HG03139 (cell line): ENCODE results near the gene PRUNE2.
"Not testable (repeated sequence)": the region's sequence is repeated elsewhere in the genome, so short reads cannot be mapped to it uniquely, and the experiment has no call there.

Experiments
- ATAC-seq: cut with Tn5 transposase; IDR thresholded peaks from one replicate; pipeline ENCODE4 v1.9.1; 2021; ENCODE audit not compliant: unreplicated experiment

Gene PRUNE2

DNA sequence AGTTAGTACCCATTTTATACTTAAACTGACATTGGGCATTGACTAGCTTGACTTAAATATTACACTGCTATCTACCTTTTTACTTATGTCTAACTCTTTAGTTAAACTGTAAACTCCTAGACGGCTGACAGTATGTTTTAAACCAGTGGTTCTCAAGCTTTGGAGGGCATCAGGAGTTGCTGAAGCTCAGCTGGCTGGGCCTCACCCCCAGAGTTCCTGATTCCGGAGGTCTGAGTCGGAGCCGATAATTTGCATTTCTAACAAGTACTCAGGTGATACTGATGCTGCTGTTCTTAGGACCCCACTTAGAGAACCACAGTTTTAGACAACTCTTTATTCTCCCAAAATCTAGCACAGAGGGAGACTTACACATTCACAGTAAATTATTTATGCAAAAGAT, 205.0 kb downstream of the PRUNE2 start:
- ATAC-seq: no peak

DNA sequence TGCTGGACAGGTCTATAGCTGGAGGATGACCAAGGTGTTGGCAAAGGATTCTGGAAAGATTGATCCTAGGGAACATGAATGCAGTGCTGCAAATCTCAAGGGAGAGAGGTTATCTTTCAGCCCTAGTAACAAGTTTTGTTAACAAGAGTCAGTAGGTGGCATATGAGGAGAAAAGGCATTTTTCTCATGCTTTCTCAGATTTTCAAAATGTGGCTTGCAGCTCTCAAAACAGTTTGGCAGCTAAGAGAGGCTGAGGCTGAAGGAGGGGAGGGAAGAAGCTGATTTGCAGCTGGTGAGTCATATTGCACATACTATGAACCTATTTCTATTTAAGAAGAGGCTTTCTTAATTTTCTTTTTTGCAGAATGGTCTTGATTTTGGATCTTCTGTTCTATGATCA, 205.9 kb downstream of the PRUNE2 start:
- no peak for ATAC-seq

DNA sequence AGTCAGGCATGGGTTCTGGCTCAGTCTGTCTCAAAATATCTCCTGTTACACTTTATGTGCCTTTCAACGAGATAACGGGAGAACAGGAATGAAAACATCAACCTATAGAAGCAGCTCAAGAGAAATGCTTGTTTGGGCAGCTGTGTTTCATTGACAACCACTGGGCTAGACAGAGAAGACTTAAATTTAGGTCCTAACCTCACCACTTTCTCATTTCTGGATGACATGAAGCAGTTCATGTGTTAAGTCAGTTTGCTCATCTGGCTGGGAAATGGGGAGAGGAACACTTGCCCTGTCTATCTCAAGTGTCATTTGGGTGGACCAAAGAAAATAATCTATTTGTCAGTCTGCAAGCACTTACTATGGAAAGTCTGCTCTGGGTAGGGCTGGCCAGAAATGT, 208.4 kb downstream of the PRUNE2 start:
- ATAC-seq: no peak

DNA sequence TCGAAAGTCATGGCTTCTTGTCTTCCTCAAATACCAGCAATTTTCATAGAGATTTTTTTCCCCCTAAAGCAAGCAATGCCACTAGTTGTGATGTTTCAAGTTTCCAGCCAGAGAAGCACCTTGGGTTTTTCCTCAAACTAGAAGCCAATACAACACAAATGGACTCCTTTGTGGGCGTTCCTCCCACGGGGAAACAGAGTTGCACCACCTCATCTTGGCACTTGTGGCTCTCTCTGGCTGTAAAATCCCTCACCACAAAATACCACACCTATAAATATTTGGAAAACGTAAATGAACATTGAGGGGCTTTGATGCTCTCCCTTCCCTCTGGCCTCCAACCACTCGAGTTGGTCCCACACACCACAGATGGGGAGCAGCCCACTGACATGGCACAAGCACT, 208.8 kb downstream of the PRUNE2 start:
- ATAC-seq: no peak

DNA sequence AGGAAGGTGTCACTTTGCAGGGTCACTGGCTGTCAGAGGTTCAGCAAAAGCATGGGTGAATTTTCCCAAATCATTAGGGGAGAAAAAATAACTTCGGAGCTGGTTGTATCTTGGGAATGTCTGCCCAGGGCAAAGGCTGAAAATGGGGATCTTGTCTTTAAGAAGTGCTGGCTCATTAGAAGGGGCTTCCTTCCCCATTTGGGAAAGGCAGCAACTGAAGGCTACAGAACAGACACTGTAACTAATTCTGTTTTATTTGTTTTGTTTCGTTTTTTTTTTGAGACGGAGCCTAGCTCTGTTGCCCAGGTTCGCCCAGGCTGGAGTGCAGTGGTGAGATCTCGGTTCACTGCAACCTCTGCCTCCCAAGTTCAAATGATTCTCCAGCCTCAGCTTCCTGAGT, 212.0 kb downstream of the PRUNE2 start:
- no peak for ATAC-seq

DNA sequence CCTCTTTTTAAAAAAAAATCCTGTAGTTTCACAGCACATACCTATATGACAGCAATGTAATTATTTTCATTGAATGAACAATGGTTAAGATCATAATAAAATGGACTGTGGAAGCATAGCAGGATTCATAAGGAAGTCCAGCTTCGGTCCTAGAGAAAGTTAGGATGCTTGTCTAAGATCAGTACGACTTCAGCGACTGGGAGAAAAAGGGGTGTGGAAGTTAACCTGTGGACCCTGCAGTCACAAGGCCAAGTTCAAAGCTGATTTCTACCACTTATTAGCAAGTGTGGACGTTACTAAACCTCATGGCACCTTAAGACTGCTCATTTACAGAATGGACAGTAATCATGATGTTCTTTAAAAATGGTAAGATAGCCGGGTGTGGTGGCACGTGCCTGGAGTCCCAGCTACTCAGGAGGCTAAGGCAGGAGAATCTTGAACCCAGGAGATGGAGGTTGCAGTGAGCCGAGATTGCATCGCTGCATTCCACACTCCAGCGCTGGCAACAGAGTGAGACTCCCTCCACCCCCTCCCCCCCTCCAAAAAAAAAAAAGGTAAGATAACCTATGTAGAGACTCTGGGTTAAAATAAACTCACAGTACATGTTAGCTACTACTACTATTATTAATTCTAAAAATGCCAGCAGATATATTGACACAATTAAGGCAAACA, 213.3 kb downstream of the PRUNE2 start:
- no peak for ATAC-seq

DNA sequence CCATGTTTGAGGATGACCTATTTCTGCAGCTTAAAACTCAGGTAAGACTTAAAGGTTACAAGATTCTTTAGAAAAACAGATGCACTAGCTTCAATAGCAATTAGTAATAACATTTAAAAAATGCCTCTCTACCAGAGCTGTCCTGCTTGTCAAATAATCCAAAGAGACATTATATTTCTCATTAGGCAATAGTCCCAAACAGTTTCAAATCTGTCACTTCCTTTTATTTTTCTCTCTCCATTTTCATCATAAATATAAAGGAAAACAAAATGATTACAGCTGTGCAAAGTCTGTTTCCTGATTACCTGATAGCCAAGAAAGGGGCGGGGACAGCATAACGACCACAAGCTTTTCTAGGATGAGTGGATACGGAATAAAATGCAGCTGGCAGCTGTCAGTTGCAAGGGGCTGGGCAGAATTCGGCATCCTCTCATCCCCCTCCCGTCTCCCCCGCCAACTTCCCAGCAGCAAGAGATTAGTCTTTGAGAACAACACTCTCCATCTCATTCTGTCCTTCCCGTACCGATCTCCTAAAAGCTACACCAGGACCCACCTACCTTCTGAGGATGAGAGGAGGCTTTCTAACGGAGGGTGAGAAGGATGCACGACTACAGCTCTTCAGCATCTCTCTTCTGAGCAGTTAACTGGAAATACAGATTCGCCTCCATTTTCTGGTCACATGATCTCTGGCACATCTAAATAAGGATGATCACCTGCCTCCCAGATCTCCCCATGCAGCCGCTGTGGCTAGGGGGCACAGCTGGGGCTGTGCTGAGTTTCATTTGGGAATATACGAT, 214.2 kb downstream of the PRUNE2 start:
- no peak for ATAC-seq

DNA sequence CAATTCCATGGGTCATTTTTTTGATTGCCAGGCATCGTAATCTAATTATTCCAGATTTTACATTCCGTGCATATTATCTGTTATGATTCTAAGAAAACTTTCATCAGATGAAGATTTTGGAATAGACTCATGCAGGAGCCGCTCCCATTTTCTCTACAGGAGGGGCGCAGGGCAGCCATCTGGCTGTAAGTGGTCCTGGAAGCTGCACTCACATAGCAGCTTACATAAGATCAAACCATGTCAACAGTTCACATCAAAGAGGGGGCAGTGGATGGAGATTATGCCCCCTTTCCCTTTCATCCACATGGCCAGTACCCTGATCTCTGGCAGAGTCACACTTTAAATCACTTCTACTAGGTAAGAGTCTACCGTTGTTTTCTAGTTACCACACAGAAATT, 214.9 kb downstream of the PRUNE2 start:
- no peak for ATAC-seq

DNA sequence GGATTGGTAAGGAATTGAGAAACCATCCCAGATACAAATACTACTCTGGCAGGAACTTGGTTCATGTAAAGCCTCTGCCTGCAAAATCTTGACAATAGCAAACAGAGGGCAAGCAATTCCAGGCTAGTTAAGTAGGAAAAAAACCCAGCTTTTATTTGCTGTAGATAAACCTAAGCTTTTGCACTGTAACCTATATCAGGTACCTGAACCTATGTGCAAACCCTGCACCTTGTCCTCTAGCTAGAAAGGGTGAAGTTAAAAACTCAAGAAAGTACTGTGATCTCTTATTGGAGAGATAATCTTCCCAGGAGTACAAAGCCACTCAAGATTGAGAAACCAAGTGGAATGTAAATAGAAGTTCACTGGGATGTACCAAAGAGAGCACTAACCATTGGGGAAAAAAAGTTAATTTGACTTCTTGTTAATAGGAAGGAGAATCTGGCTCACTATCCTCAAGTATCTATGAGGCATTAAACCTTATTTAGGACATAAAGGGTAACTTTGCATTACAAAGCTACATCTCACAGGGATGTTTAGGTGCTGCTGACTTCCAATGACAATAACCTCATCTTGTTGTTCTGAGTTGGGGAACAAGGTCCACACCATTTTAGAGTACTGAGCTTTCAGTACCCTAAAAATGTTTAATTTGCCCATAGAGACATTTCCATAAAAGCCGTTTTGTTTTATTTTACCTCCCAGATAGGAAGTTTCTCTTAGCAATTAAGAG, 215.5 kb downstream of the PRUNE2 start:
- ATAC-seq: no peak

DNA sequence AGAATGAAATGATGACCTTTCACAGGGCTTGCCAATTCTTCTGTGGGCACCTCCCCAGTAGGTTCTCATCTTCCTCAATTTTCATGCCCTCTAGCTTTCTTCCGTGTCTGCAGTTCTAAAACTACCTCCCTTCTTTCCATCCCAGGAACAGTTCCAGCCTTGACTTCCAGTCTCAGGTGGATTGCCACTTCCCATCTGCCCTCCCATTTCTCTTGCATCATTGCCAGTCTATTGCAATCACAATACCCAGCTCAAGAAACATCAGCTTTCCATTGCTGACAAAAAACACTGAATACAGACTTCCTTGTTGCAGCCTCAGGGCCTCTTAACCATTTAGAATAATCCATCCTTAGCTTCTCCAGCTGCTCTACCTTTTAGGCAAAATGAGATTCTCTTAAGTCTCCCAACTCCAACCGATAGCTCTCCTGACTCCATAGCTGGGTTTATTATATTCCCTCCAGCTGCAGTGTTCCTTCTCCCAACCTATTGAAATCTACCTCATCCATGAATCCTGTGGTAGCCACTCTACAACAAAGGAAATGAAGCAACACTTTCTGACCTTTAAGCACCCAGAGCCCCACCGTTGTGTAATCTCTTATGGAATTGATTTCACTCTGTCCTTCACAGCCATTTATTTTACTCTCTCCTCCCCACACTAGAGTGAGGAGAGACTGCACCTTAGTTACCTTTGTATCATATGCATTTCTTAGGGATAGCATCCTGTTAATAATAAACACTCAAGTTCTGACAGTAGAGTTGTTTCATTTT, 217.3 kb downstream of the PRUNE2 start:
- no peak for ATAC-seq

DNA sequence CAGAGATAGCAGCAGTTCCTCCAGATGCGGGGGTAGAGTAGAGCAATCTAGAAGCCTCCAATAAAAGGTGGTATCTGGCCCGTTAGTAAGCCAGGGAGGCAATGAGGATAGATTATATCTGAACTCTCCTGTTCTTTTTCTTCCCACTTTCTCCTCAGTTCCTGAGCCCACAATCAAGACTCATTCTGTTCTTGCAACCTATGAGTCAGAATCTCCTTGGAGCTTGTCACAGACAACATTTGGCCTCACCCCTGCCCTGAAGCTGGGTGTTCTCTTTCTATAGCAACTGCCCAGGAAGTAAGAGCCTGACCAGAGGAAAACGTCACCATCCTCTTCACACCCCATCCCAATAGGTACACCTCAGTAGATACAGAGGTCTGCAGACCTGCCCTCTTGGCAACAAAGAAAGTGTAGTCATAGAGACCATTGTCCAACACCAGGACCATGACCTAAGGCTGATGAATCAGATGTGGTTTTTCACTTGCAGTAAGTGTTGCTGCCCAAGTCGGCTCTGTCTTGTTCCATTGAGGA, 218.0 kb downstream of the PRUNE2 start:
- no peak for ATAC-seq

DNA sequence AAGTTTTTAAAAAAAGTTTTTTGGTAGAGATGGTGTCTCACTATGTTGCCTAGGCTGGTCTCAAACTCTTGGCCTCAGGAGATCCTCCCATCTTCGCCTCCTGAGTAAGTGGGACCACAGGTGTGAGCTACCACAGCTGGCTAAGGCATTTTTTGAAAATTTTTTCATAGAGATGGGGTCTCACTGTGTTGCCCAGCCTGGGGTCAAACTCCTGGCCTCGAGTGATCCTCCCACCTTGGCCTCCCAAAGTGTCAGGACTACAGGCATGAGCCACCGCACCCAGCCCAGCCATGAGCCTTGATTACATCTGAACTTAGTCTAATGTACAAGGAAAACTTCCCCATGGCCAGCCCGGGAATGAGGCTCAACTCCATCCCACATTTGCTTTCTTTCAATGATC, 219.2 kb downstream of the PRUNE2 start:
- no peak for ATAC-seq

DNA sequence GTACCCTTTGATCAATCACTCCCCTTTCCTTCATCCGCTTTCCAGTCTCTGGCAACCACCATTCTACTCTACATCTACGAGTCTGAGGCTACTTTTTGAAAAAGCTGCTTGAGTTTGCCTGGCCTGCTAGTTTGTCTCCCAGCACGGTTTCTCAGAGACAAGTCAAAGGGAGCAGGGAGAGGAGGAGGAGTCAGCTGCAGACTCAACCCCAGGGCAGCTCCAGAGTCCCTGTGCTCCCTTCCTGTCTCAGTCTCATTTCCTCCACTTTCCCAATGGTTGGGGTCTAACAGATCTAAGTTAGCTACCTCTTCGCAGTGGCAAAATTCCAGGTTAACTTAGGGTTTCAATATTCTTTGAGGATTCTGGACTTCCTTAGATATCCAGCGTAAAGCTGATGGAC, 221.7 kb downstream of the PRUNE2 start:
- ATAC-seq: no peak

DNA sequence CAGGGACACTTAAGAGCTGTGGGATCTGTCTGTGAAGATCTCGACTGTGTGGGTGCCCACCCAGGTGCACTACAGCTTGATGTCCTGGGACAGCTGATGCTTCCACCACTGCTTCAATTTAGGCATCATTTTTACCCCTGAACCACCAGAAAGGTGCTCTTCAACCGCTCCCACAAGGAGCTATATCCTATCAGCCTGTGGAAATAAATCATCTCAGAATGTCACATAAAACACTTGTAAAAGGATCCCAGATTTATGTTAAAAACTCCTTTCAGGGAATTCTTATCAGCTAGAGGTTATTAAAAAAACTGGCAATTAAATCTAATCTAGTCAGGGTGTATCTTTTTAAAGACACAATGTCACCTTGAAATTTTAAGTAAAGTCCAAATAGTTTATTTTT, 224.4 kb downstream of the PRUNE2 start:
- ATAC-seq: no peak

DNA sequence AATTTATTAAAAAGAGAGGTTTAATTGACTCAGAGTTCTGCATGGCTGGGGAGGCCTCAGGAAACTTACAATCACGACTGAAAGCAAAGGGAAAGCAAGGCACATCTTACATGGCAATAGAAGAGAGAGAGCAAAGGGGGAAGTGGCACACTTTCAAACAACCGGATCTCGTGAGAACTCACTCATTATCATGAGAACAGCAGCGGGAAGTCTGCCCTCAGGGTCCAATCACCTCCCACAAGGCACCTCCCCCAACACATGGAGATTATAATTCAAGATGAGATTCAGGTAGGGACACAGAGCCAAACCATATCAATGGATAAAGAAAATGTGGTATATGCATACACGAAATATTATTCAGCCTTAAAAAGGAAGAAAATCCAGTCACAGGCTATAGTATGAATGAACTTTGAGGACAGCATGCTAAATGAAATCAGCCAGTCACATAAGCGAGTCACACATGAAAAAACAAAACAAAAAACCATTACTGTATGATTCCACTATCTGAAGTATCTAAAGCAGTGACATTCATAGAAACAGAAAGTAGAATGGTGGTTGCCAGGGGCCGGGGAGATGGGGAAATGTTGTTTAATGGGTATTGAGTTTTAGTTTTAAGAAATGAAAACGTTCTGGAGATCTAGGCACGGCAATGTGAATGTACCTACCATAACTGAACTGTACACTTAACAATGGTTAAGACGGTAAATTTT, 225.0 kb downstream of the PRUNE2 start:
- ATAC-seq: no peak

DNA sequence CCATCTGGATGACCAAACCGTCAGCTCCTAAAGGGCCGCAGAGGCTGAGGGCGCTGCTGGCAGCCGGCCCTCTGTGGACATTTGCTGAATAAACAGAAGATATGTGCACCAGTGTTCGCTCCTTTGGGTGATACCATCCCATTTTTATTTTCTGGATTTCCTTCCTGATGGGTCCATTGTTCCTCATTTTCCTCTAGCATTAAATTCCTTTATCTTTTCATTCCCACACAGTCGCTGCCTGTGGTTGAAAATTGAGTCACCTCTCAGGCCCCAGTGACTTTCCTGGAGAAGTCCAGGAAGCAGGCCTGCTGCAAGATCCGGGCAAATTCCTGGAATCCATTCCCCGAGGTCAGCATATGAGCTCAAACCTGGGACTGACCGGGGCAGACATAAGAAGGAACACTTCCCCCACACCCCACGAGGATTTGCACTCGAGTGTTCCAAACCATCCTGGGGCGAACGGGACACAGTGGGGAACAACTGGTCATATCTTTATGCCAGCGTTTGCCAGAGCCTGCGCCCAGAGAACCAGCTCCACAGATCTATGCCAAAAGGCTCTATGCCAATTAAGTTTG, 228.3 kb downstream of the PRUNE2 start:
- no peak for ATAC-seq

DNA sequence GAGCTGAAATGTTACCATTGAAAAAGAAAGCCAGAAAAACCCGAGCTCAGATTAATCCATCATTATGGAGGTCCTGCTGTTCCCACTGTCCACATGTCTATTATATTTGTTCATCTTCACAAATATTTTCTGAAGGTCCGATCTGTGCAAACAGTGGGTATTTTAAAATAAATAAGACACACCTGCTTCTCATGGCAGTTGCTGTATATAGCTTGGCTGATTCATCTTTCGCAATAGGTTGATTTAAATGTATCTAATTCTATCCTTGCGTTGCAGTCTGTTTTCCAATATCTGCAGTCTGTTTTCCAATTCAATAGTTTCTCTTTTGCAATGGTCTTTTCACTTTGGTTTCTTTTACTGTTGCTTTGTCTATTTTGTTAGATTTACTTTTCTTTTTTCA, 229.1 kb downstream of the PRUNE2 start:
- ATAC-seq: no peak

DNA sequence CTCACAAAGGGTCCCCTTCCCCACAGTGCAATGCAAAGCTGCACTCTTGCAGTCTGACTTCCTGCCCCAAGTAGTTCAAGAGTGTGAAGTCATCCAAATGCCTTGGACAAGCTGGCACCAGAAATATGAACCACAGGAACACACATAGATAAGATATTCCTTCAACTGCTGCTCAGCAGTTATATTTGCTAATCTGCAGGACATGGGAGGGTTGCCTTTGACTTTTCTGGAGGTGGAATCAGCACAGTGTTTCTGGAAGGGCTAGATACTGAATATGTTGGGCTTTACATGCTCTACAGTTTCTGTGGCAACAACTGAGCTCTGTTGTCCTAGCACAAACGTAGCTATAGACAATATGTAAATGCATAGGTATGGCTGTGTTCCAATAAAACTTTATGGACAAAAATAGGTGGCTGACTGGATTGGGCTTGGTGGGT, 238.4 kb downstream of the PRUNE2 start:
- ATAC-seq: no peak

DNA sequence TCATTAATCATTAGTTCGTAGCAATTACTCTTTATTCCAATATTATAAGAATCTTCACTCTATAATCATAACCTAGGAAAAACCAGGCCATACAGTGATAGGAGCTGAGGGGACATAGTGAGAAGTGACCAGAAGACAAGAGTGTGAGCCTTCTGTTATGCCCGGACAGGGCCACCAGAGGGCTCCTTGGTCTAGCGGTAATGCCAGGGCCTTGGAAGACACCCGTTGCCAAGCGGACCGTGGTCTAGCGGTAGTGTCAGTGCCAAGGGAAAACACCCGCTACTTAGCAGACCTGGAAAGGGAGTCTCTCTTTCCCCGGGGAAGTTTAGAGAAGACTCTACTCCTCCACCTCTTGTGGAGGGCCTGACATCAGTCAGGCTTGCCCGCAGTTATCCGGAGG, 239.9 kb downstream of the PRUNE2 start:
- ATAC-seq: not testable (repeated sequence)

DNA sequence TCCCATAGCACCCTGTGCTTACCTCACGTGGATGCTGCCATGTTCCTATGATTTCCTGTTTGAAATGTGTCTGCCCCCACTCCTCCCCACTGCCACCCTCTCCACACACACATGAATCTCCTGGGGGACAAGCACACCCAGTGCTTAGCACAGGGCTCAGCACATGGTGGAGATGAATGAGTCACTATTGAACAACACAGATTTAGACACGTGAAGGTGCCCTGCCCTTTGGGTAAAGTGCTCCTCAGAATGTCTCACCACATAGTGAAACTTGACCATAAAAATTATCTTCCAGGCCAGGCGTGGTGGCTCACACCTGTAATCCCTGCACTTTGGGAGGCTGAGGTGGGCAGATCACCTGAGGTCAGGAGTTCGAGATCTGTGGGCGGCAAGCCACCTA, 240.5 kb downstream of the PRUNE2 start:
- ATAC-seq: no peak
